HG02571 (cell line): ENCODE results near the gene ACTL10.
"Not testable (repeated sequence)": the region's sequence is repeated elsewhere in the genome, so short reads cannot be mapped to it uniquely, and the experiment has no call there.

Source experiments
- ATAC-seq: cut with Tn5 transposase; IDR thresholded peaks from one replicate; pipeline ENCODE4 v1.9.1; 2021; ENCODE audit warnings: mild to moderate bottlenecking, moderate library complexity; ENCODE audit not compliant: unreplicated experiment

The ACTL10 gene

DNA sequence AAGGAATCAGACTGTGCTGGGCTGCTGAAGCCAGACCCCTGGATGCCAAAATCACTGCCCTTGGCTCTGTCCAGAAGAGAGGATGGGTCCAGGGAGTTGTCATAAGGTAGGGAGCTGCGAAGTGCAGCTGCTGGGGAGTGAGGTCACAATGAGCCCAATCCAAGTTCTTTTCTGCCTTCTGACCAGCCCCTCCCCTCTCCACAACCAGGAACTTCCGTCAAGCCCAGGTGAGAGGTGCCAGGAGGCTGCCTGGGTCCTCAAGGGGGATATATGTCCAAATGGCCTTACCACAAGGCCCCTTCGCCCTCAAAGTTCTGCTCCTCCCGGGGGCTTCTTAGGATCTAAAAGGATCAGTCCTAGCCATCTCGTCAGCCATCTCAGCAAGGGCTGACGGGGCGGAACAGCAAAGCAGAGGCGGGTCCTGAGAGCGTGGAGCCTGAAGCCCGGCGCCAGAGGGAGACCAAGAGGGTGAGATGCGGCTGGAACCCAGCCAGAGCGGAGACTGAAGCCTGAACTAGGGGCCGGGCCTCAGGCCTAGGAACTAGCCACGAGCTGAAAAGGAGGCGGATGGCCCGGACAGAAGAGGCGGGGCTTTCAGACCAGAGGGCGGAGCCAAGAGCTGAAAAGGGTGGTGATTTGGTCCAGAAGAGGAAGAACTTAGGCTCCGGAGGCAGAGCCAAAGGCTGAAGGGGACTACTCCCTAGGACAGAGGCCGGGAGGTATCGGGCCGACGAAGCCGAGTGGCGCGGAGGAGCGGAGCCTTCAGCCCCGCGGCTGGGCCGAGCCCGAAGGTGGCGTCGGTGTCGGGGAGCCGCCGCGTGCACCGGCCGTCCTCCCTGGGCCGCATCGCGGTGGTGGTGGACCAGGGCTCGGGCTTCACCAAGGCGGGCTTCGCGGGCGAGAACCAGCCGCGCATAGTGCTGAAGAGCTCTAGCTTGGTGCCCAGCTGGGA, at the start of gene ACTL10:
Gene ACTL10 (plus strand): TSS at position 651 of the 952 bp plus-strand sequence. CDS start 555 bp downstream, outside the sequence.
- ATAC-seq = peak; percentile 65

DNA sequence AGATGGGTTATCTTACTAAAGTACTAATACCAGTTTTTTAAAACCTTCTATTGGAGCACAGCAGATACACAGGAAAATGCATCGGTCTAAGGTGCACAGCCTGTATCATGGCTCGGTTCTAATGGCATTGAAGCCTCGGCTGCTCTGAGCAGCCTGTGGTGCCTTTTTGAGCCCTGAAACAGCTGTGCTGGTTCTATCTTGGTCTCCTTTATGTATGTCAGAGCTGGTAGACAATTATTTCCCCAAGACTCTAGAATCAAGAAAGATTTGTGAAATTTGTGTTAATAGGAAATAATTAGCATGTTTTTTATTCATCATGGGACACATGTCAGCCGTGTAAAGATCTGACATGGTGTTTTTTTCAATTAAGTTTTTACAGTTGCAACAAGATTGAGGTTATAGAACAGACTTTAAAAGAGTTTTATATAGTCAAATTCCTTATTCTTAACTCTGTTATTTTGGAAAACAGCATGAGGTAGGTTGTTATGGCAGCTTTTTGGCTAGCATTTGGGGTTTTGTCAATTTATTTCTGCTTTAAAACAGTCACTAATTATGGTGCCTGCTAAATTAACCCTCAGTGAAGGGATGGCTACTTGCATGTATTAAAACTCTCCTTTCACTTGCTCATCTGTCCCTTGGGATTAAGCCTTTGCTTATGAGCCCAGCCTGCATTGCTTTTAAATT, 44.9 kb upstream of the ACTL10 start:
- ATAC-seq = no peak

DNA sequence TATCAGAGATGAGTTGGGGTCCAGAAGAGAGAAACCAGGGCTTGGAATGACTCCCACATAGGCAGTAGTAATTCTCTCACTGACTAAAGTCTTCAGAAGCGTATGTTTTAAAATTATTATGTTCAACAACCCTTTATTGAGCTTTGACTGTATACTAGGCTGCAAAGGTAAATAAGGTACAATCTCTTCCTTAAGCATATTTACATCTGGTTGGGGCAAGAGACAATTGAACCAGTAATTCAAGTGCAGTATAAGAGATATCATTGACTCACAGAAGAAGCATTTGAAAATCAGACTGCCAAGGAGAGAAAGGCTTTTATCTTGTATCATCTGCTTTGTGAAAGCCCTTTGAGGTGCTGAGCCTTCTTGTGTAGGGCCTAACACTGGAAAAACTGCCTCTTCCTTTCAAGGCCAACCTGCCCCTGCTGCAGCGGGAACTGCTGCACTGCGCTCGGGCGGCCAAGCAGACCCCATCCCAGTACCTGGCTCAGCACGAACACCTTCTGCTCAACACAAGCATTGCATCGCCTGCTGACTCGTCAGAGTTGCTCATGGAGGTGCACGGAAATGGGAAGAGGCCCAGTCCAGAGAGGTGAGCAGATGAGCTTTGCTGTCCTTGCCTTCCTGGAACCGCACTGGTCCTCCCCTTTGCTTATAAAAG, 43.9 kb upstream of the ACTL10 start:
- no peak for ATAC-seq

DNA sequence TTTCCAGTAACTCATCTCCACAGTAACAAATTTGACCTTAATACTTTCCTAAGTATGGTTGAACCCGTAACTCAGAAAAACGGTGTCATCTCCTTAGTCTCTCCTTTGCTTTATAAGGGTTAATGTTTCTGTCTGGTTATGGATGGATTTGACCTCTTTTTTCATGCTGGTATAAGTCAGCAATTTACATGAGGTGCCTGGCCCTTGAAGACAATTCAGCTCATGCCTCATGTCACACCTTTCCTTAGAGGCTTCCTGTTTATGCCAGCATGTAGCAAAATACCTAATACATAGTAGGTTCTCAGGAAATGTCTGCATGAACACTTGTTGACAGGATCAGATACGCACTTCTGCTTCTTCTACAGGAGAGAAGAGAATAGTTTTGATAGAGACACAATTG, 42.3 kb upstream of the ACTL10 start:
- ATAC-seq = no peak

DNA sequence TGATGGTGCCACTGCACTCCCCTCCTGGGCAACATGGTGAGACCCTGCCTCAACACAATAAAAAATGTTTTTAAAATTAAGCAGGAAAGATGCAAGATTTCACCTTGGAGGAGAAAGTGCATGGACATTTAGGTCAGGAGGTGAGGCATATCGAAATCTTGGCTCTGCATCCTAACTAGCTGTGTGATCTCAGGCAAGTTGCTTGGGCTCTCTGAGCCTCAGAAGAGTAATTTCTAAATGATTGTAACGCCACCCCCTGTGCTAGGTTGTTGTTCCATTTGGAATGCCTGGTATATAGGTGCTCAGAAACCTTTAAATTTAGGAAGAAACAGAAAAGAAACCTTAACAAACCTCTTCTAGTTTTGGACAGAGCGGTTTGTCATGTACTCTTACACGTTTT, 40.6 kb upstream of the ACTL10 start:
- ATAC-seq = no peak

DNA sequence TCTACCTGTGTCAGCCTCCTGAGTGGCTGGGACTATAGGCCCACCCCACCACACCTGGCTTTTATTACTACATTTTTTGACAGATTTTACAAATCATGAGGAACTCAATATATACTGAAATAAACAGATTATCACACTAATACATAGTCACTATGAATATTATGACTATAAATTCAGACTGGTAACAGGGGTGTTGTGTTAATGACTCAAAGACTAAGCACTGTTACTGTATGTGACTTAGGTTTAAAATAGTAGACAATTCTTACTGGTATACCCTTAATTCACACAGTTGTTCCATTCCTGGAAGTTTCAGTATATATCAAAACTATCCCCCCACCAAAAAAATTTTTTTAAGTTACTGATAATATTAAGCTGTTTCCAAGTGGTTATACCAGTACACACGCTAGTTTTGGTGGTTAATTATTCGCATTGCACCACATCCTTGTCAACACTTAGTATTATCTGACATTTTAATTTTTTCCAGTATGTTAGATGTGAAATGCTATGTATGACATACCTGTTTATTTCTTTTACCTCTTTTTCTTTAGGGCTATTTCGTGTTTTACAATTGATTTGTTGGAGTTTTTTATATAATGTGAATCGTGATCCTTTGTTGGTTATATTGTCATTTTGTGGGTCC, 39.0 kb upstream of the ACTL10 start:
- ATAC-seq = no peak

DNA sequence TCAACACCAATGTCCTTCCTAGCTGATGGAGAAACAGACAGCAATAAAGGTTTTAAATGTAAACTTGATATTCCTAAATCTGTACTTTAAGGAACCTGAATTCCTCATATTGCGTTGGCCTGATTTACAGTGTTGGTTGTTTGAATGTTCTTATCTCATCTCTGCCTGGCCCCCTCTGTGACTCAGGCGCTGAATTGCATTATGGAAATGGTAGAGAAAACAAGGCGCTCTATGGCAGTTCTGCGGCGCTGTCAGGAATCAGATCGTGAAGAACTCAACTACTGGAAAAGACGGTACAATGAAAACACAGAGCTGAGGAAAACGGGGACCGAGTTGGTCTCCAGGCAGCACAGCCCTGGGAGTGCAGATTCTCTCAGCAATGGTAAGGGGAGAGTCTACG, 37.2 kb upstream of the ACTL10 start:
- no peak for ATAC-seq

DNA sequence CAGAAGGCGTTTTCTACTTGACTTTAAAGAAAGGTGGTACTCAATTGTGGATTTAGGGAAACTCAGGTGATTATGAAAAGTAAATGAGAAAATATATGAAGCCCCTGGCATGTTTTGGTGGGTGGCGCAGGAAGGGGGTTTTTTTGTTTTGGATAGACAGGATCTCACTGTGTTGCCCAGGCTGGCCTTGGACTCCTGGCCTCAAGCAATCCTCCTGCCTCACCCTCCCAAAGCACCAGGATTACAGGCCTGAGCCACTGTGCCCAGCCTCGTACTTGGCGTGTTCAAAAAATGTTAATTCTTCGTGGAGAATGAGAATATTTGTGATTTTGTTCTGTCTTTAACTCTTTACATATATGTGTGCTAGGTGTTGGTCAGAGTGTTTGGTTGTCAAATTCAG, 36.8 kb upstream of the ACTL10 start:
- no peak for ATAC-seq

DNA sequence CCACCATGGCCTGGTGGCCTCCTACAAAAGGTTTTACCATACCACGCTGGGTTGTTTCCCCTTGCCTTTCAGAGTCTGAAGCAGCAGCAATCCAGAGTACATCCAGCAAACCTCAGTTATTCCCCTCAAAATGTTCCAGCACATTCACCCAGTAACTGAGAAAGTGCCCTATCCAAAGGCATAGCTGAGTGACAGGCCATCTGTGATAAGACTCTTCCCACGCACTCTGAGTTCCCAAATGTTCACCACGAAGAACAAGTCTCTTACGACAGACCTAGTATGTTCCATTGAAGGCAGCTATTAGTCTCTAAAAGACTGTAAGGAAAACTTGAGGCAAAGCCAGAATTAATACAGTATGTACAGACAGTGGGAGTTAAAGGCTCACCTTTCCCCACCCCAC, 36.2 kb upstream of the ACTL10 start:
- no peak for ATAC-seq

DNA sequence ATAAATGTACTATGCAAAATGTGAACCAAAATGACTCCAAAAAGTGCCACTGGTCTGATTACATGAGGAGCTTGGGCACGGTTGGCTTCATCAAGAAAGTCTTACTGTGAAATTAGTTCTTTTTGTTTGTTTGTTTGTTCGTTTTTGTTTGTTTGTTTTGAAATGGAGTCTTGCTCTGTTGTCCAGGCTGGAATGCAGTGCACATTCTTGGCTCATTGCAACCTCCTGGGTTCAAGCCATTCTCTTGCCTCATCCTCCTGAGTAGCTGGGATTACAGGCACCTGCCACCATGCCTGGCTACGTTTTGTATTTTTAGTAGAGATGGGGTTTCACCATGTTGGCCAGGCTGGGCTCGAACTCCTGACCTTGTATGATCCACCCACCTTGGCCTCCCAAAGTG, 34.8 kb upstream of the ACTL10 start:
- ATAC-seq = not testable (repeated sequence)

DNA sequence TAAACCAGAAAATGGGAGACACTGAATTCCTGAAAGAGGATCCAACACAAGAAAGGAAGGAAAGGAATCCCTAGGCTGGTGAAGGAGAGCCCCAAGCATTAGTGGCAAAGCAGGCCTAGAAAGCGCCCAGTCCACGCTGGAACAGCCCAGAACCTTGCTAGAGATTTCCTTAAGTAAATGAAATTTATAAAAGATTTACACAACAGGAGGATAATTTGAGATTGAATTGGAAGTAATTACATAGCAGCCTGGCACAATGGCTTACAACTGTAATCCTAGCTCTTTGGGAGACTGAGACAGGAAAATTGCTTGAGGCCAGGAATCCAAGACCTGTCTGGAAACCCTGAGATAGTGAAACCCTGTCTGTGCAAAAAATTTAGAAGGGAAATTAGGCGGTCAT, 31.4 kb upstream of the ACTL10 start:
- no peak for ATAC-seq

DNA sequence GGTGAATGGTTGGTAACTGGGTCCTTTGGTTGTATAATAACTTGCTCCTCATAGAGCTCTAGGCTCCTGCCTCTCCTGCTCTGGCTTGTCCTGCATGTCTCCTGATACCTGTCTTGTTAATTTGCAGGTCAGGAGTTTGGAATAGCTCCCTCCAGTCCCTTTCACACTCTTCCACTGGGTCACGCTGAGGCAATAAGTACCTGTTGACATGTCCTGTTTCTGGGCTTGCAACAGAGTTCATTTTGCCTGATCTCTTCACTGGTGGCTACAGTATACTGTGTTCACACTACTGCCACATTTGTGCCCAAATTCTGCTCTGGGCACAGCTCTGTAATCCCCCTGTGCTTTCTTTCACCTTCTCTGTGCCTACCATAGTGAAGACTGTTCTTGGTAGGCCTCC, 30.0 kb upstream of the ACTL10 start:
- no peak for ATAC-seq

DNA sequence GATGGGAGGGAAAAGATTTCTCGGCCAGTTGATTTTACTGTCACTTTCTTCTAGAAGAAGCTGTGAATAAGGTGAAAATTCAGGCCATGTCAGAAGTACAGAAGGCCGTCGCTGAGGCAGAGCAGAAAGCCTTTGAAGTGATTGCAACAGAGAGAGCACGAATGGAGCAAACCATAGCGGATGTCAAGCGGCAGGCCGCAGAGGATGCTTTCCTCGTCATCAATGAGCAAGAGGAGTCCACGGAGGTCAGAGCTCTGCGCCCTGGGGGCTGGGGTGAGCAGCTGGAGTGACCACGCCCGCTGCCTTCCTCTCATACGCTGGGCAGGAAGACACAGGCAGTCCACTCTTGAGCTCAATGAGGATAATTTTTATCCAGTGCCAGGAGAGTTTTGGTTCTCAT, 26.5 kb upstream of the ACTL10 start:
- ATAC-seq = no peak

DNA sequence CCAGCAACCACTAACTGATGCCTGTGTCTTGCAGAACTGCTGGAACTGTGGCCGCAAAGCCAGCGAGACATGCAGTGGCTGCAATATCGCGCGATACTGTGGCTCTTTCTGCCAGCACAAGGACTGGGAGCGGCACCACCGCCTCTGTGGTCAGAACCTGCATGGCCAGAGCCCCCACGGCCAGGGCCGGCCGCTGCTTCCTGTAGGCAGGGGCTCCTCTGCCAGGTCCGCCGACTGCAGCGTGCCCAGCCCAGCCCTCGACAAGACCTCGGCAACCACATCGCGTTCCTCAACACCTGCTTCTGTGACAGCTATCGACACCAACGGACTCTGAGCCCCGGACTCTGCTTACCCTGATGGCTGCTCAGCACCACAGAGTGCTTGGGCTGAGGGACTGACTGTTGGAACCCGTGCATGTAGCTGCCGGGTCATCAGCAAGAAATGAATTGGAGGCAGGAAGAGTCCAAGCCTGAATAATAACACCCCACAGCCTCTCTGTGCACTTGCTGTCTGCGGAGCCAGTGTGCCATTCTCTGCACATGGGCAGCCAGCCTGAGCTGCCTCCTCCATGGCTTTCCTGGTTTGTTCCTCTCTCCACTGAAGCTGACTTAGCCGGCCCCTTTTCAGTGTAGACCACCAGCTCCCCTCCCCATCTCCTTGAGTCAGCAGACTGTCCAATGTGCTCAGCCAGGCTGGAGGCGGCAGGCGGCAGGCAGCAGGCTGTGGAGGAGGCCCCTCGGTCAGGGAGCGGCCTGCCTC, 22.3 kb upstream of the ACTL10 start:
- no peak for ATAC-seq

DNA sequence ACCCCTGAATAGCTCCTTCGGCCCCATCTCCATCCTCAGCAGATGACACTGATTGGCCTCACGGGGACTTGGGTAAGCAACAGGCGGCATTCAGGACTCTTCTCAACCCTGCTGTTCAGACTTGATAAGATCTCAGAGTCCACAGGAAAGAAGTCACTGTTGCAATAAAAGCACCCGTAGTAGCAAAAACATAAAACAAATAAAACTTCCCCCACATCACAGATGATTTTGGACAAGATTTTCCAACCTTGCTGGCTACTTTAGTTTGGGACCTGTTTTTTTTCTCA, 21.7 kb upstream of the ACTL10 start:
- no peak for ATAC-seq

DNA sequence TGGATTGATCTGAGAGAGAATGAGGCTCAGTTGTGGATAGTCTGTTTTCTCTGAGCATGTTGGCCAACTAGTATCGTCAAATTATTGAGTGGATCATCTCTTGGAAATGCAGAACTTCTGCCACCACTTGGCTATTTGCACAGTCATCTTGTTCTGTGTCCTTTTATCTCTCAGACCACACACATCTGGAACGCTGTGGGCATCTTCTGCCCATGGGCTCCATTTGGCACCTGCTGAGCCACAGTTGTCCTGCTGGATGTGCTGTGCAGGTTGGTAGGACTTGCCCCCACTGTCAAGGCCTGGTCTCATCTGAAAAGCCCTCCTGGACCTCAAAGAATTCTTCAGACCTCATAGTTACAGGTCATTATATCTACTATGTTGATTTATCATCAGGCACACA, 21.3 kb upstream of the ACTL10 start:
- ATAC-seq = no peak

DNA sequence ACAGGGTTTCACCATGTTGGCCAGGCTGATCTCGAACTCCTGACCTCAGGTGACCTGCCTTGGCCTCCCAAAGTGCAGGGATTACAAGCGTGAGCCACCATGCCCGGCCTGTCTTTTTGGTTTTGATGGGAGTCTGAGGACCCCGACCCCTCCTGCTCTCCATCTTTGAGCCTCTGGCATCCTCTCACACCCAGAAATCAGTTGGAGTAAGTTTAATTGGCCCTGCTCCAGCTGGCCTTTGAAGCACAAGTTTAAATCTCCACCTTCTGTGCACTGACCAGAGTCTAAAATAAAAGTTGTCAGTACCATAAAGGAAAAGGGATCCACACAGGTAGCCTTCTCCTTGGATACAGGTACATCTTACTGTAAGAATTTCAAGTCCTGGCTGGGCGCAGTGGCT, 20.6 kb upstream of the ACTL10 start:
- ATAC-seq = no peak

DNA sequence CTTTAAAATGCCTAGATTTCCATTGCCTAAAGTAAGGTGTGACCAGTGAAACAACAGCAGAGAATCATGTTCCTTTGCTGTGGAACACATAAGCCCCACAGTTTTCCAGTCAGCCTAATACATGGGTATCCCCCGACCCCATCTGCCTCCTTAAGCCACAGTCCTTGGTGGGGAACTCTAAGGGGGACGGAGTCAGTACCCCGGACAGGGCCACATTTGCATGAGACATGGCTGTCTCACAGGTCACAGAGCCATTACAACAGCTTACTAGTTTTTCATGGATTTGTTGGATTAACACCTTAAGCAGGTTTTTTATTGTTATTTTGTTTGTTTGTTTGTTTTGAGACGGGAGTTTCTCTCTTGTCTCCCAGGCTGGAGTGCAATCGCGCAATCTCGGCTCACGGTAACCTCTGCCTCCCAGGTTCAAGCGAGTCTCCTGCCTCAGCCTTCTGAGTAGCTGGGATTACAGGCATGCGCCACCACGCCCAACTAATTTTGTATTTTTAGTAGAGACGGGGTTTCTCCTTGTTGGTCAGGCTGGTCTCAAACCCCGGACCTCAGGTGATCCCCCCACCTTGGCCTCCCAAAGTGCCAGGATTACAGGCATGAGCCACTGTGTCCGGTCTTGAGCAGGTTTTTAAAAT, 19.7 kb upstream of the ACTL10 start:
- ATAC-seq = not testable (repeated sequence)

DNA sequence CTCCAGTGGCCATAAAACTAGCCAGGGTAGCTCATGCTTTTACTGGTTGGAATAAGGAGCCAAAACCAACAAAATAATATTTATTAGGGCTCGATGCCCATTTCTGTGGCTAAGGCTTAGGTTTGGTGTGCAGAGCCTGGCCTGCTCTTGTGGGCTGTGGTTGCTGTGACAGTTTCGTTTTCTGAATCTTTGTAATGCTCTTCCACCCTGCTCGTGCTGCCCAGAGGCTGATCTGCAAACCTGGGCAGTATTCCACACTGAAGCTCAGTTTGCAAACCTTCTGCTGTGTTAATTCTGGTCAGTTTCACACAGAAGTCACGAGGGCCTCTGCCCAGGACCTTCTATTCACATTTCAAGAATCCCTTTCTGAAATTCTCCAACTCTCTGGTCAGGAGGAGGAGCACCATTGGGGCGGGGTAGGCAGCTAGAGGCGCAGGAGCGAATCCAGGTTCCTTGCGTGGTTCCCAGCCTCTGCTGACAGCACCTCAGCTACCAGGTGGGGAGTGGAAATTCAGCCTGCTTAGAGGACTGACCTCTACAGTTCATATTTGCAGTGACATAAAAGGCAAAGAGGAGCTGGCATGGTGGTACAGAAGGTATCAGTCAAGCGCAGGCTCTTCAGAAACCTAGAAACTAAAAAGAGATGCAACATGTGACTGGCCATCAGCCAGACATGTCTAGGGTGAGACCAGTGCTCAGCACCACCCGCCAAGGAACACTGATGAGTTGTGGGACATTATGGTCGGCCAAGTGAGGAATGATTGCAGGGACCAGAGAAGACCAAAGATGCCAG, 18.9 kb upstream of the ACTL10 start:
- peak; percentile 55 for ATAC-seq
